Lower leg skin (tissue), 3 donors: ENCODE data around the gene PRLH.

Experiments used
- POLR2A ChIP-seq, 2 donors: fragments of 450-650 bp; IDR thresholded peaks; one replicate each; pipeline ENCODE4 v1.6.1; 2016 to 2017; ENCODE audit warnings: antibody characterized with exemption in 2 of 2, mild to moderate bottlenecking in 1 of 2, moderate library complexity in 1 of 2
- TF ChIP-seq, protein P1 (sequence below), 3 donors: fragments of 450-650 bp; IDR thresholded peaks; one replicate each; pipeline ENCODE4 v1.5.1; 2016; ENCODE audit warnings: antibody characterized with exemption in 3 of 3, mild to moderate bottlenecking in 3 of 3, moderate library complexity in 2 of 3

DNA sequence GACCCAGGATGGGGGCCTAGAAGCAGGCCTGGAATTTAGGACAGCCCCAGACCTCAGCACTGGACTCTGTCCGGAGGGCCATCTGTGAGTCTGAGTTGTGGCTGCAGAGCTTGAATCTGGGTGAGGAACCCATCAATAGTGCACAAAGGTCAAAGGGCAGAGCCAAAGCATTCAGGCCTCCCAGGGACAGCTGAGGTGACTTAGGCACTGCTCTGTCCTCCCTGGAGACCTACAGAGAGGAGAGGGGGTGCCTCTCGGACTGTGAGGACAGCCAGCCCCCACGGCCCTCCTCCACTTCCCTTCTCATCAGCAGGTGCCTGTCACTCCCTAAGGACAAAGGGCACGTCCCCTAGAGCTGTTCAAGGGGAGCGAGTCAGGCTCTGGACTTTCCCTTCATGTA is 25.1 kb upstream of the PRLH start:
- TF ChIP-seq, protein P1, sequence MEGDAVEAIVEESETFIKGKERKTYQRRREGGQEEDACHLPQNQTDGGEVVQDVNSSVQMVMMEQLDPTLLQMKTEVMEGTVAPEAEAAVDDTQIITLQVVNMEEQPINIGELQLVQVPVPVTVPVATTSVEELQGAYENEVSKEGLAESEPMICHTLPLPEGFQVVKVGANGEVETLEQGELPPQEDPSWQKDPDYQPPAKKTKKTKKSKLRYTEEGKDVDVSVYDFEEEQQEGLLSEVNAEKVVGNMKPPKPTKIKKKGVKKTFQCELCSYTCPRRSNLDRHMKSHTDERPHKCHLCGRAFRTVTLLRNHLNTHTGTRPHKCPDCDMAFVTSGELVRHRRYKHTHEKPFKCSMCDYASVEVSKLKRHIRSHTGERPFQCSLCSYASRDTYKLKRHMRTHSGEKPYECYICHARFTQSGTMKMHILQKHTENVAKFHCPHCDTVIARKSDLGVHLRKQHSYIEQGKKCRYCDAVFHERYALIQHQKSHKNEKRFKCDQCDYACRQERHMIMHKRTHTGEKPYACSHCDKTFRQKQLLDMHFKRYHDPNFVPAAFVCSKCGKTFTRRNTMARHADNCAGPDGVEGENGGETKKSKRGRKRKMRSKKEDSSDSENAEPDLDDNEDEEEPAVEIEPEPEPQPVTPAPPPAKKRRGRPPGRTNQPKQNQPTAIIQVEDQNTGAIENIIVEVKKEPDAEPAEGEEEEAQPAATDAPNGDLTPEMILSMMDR (IDR thresholded peaks at IDR 0.05): no peak
- no peak for TF ChIP-seq POLR2A (IDR thresholded peaks at IDR 0.05)
